ENCODE measurements around the gene RPP21.

The RPP21 gene

DNA sequence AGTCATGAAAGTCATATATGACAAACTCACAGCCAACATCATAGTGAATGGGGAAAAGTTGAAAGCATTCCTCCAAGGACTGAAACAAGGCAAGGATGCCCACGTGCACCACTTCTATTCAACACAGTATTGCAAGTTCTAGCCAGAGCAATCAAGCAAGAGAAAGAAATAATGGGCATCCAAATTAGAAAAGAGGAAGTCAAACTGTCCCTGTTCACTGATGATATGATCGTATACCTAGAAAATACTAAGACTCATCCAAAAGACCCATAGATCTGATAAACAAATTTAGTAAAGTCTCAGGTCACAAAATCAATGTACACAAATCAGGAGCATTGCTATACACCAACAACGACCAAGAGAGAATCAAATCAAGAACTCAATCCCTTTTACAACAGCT, 41.2 kb downstream of the RPP21 start:
- no peak for DNase-seq

DNA sequence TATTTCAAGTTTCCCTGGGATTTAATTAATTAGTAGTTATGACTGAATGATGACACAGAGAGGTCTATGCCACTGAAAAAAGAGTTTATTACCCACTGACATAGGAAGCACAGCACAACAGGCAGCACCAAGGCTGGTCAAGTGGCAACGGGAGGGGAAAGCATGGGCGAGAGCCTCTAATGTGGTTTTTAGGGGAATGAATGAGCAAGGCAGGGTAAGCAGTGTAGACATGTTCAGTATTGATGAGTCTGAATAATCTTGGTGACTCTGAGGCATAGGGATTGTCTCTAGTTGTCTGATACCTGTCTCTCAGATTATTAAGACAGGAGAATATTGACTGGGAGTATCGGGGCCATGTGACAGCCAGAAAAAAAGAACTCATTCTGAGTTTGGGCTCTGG, 46.3 kb downstream of the RPP21 start:
- DNase-seq = no peak

DNA sequence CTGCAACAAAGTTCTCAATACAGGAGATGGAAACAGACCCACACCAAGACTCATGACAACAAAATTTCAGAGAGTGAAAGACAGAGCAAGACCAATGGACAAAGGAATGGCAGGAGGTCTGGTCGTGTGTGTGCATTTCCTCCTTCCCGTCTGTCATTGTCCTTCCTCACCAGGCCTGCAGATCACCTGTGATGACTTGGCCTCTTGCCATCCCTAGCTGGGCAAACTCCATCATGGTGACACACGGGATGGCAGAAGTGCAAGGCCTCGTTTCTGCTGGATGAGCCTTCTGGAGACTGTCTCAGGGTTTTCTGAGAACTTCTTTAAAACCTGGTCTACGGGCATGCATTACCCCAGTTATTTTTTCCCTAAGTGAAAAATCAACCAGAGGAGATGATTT, 49.2 kb downstream of the RPP21 start:
- no peak for DNase-seq
